Measurements from ENCODE around the gene UNC80.

Gene UNC80, protein sequence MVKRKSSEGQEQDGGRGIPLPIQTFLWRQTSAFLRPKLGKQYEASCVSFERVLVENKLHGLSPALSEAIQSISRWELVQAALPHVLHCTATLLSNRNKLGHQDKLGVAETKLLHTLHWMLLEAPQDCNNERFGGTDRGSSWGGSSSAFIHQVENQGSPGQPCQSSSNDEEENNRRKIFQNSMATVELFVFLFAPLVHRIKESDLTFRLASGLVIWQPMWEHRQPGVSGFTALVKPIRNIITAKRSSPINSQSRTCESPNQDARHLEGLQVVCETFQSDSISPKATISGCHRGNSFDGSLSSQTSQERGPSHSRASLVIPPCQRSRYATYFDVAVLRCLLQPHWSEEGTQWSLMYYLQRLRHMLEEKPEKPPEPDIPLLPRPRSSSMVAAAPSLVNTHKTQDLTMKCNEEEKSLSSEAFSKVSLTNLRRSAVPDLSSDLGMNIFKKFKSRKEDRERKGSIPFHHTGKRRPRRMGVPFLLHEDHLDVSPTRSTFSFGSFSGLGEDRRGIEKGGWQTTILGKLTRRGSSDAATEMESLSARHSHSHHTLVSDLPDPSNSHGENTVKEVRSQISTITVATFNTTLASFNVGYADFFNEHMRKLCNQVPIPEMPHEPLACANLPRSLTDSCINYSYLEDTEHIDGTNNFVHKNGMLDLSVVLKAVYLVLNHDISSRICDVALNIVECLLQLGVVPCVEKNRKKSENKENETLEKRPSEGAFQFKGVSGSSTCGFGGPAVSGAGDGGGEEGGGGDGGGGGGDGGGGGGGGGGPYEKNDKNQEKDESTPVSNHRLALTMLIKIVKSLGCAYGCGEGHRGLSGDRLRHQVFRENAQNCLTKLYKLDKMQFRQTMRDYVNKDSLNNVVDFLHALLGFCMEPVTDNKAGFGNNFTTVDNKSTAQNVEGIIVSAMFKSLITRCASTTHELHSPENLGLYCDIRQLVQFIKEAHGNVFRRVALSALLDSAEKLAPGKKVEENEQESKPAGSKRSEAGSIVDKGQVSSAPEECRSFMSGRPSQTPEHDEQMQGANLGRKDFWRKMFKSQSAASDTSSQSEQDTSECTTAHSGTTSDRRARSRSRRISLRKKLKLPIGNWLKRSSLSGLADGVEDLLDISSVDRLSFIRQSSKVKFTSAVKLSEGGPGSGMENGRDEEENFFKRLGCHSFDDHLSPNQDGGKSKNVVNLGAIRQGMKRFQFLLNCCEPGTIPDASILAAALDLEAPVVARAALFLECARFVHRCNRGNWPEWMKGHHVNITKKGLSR (N-terminal part only)

DNA sequence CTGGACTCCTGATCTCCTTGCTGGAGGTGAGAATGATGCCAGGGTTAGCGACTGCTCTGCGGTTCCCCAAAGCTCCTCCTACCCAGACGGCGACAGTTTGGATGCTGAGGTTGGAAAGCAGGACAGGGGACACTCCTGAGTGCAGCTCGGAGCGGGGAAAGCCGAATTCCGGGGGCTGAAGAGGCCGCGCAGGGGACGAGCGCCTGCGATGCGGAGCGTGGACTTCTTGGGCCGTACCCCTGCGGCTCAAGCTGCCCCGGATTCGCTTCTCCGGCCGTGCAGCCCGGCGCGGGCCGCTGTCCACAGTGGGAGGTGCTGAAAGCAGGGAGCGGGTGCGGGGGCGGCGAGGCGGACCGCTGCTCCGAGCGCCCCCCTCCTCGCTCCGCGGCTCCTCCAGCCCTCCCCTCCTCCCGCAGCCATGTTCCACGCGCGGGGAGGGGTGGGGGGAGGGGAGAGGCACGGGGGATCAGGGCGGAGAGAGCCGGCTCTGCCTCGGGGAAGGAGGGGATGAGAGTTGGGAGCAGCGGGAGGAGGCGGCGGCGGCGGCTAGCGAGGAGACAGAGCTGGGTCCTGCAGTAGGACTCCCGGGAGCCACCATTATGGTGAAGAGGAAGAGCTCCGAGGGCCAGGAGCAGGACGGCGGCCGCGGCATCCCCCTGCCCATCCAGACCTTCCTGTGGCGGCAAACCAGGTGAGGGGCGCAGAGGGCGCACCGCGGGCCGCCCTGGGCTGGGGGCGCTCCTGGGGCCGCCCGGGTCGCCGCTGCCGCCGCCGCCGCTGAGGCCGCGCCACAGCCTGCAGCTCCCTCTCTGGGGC lies at the start of gene UNC80:
Gene UNC80 (plus strand): TSS at position 359 of the 816 bp plus-strand sequence. CDS start 241 bp downstream, at position 600.
- H3K4me1 ChIP-seq (ENCODE audit: control insufficient read depth in 1 of 2, insufficient read depth in 2 of 2, low read length in 2 of 2): no peaks in the 10 kb centered on the region
- no peak within 1 kb of the TSS for H3K27ac ChIP-seq (ENCODE audit: low read length)
- H3K4me3 ChIP-seq (ENCODE audit: low read depth in 1 of 2, low read length in 2 of 2): peak within 1 kb of the TSS; percentile 19 to 49
- H3K36me3 ChIP-seq (ENCODE audit: control insufficient read depth in 1 of 2, insufficient read depth in 2 of 2, low read length in 2 of 2): no peaks in the 10 kb centered on the region
- H3K27me3 ChIP-seq (ENCODE audit: low read depth, low read length): no peaks in the 10 kb centered on the region
- no peaks in the 10 kb centered on the region for H3K9me3 ChIP-seq (ENCODE audit: control insufficient read depth in 1 of 2, low read length in 2 of 2)

DNA sequence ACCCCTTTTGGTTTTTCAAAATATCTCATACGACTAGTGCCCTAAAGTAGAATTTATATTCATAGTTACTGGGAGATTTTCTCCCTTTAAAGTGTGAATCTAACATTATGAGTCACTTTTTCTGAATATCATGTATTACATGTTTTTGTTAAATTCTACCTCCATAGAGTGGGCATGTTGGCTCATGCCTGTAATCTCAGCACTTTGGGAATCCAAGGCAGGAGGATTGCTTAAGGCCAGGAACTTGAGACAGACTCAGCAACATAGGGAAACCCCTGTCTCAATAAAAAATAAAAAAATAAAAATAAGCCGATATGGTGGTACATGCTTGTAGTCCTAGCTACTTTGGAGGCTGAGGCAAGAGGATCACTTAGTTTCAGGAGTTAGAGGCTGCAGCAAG lies 45.3 kb upstream of the UNC80 start:
- H3K36me3 ChIP-seq (ENCODE audit: control insufficient read depth in 1 of 2, insufficient read depth in 2 of 2, low read length in 2 of 2): no peaks in the 10 kb centered on the region
- no peaks in the 10 kb centered on the region for H3K4me1 ChIP-seq (ENCODE audit: control insufficient read depth in 1 of 2, insufficient read depth in 2 of 2, low read length in 2 of 2)
- H3K27ac ChIP-seq (ENCODE audit: low read length): no peak overlapping the region
- H3K27me3 ChIP-seq (ENCODE audit: low read depth, low read length): no peaks in the 10 kb centered on the region
- no peak overlapping the region for H3K4me3 ChIP-seq (ENCODE audit: low read depth in 1 of 2, low read length in 2 of 2)
- no peaks in the 10 kb centered on the region for H3K9me3 ChIP-seq (ENCODE audit: control insufficient read depth in 1 of 2, low read length in 2 of 2)

DNA sequence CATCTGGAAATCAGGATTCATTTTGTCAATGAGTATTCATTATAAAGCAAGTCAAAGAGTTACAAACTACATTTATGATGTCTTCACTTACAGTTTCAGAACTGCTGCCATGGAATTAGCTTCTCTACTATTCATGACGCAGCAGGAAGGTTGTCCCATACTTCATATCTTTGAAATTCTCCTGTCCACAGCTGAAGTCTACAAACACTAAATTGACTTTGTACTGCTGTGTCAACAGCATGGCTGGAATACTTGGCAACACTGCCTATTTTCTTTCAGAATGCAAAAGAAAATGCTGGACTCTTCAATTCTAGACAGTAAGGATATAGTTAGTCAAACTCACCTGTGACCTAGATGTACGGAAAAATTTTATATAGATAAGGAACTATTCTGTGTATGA lies 44.6 kb upstream of the UNC80 start:
- no peaks in the 10 kb centered on the region for H3K36me3 ChIP-seq (ENCODE audit: control insufficient read depth in 1 of 2, insufficient read depth in 2 of 2, low read length in 2 of 2)
- H3K9me3 ChIP-seq (ENCODE audit: control insufficient read depth in 1 of 2, low read length in 2 of 2): no peaks in the 10 kb centered on the region
- H3K27ac ChIP-seq (ENCODE audit: low read length): no peak overlapping the region
- no peaks in the 10 kb centered on the region for H3K4me1 ChIP-seq (ENCODE audit: control insufficient read depth in 1 of 2, insufficient read depth in 2 of 2, low read length in 2 of 2)
- H3K4me3 ChIP-seq (ENCODE audit: low read depth in 1 of 2, low read length in 2 of 2): no peak overlapping the region
- no peaks in the 10 kb centered on the region for H3K27me3 ChIP-seq (ENCODE audit: low read depth, low read length)

DNA sequence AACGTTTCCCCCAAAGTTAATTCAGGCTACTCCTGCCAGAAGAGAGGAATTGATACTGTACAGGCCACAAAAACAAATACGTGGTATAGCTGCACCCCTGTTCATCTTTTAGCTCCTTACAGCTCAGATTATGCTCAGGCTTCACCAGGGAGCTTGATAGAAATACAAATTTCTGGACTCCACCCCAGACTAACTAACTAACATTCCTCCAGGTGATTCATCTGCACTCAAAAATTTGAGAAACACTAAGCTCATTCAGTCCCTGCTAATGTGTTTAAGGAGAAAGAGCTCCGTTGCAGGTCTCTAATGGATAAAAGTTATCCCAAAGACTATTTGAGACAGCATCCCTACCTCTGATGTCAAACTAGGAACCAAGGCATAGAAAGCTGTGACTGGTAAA lies 36.8 kb upstream of the UNC80 start:
- Histone ChIP-seq H3K9me3 (ENCODE audit: control insufficient read depth in 1 of 2, low read length in 2 of 2) (no peaks in the 10 kb centered on the region), H3K27me3 (ENCODE audit: low read depth, low read length) (no peaks in the 10 kb centered on the region), H3K4me1 (ENCODE audit: control insufficient read depth in 1 of 2, insufficient read depth in 2 of 2, low read length in 2 of 2) (no peaks in the 10 kb centered on the region), H3K4me3 (ENCODE audit: low read depth in 1 of 2, low read length in 2 of 2) (no peak overlapping the region), H3K36me3 (ENCODE audit: control insufficient read depth in 1 of 2, insufficient read depth in 2 of 2, low read length in 2 of 2) (no peaks in the 10 kb centered on the region), H3K27ac (ENCODE audit: low read length) (no peak overlapping the region)

DNA sequence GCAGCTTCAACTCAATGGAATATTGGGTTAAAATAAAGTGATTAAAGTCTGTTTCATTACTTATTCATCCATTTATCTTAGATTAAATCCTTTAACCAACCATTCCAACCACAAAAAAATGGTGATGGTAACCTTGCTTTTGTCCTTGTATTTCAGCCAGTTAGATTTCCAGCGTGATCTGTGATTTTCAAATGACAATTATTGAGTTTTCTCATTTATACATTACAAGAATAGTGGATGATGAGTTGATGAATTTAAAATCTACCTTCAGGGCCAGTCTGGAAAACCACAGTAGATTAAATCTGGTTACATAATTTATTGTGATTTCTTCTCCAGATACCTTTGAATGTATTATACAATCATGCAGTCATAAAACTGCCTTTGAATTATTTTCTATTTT lies 29.7 kb upstream of the UNC80 start:
- no peaks in the 10 kb centered on the region for H3K36me3 ChIP-seq (ENCODE audit: control insufficient read depth in 1 of 2, insufficient read depth in 2 of 2, low read length in 2 of 2)
- no peak overlapping the region for H3K27ac ChIP-seq (ENCODE audit: low read length)
- no peak overlapping the region for H3K4me3 ChIP-seq (ENCODE audit: low read depth in 1 of 2, low read length in 2 of 2)
- H3K9me3 ChIP-seq (ENCODE audit: control insufficient read depth in 1 of 2, low read length in 2 of 2): no peaks in the 10 kb centered on the region
- H3K4me1 ChIP-seq (ENCODE audit: control insufficient read depth in 1 of 2, insufficient read depth in 2 of 2, low read length in 2 of 2): no peaks in the 10 kb centered on the region
- no peaks in the 10 kb centered on the region for H3K27me3 ChIP-seq (ENCODE audit: low read depth, low read length)

DNA sequence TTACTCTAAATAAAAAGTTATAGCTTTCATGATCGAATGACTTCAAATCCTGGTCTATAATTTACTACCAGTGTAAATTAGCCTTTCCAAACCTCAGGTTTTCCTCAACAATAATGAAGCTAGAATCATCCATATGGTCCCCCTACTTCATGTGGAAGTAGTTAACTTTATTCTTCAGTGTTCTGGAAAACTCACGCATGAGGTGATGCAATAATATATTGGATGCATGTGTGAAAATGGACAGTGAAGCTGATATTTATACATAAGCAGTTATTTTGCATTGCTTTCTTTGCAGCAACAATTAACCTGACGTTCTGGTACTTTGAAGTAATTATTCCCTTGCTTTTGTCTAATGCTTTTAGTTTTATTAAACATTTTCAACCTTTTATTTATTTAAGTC lies 18.6 kb upstream of the UNC80 start:
- H3K9me3 ChIP-seq (ENCODE audit: control insufficient read depth in 1 of 2, low read length in 2 of 2): no peaks in the 10 kb centered on the region
- no peaks in the 10 kb centered on the region for H3K27me3 ChIP-seq (ENCODE audit: low read depth, low read length)
- H3K27ac ChIP-seq (ENCODE audit: low read length): no peak overlapping the region
- no peaks in the 10 kb centered on the region for H3K36me3 ChIP-seq (ENCODE audit: control insufficient read depth in 1 of 2, insufficient read depth in 2 of 2, low read length in 2 of 2)
- no peak overlapping the region for H3K4me3 ChIP-seq (ENCODE audit: low read depth in 1 of 2, low read length in 2 of 2)
- no peaks in the 10 kb centered on the region for H3K4me1 ChIP-seq (ENCODE audit: control insufficient read depth in 1 of 2, insufficient read depth in 2 of 2, low read length in 2 of 2)

DNA sequence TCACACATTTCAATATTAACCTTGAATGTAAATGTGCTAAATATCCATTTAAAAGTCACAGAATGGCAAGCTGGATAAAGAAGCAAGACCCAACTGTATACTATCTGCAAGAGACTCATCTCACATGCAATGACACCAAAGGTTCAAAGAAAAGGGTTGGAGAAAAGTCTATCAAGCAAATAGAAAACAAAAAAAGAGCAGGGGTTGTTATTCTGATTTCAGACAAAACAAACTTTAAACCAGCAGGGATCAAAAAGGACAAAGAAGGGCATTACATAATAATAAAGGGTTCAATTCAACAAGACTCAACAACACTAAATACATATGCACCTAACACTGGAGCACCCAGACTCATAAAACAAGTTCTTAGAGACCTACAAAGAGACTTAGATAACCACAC lies 14.5 kb upstream of the UNC80 start:
- Histone ChIP-seq H3K4me3 (ENCODE audit: low read depth in 1 of 2, low read length in 2 of 2) (no peak overlapping the region), H3K9me3 (ENCODE audit: control insufficient read depth in 1 of 2, low read length in 2 of 2) (no peaks in the 10 kb centered on the region), H3K4me1 (ENCODE audit: control insufficient read depth in 1 of 2, insufficient read depth in 2 of 2, low read length in 2 of 2) (no peaks in the 10 kb centered on the region), H3K27me3 (ENCODE audit: low read depth, low read length) (no peaks in the 10 kb centered on the region), H3K36me3 (ENCODE audit: control insufficient read depth in 1 of 2, insufficient read depth in 2 of 2, low read length in 2 of 2) (no peaks in the 10 kb centered on the region), H3K27ac (ENCODE audit: low read length) (no peak overlapping the region)

DNA sequence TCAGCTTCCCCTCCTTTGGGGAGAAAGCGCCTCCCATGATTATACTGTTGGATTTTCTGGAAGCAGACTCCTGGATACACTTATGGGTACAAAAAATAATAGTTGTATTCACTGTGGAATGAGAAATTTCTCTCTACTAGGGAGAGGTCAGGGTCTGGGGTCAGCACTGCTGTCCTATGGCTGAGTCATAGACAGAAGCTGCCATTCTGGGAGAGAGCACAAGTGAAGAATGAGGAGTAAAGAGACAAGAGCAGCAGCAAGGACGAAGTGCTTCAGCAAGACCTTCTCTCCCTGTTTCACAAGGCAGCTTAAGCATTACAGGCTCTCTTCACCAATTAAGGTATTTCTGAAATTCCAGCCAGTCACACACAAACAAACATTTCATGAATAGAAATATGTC lies 10.1 kb upstream of the UNC80 start:
- H3K27me3 ChIP-seq (ENCODE audit: low read depth, low read length): no peaks in the 10 kb centered on the region

DNA sequence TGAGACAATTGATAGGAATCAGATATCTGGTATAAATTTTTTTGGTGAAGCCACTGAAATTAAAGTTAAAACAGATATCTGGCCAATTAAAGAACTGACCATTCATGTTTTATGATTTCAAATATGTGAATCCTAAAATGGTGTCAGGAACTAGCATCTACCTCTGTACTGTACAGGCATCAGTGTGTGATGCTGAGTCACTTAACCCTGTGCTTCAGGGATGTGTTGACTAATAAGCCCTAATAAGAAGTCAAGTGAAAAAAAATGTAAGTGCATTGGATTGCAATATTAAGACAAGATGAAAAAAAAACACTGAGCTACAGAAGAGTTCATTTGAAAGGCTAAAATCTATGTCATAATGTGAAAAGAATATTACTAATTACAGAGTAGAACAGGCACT lies 9.1 kb upstream of the UNC80 start:
- Histone ChIP-seq H3K36me3 (ENCODE audit: control insufficient read depth in 1 of 2, insufficient read depth in 2 of 2, low read length in 2 of 2) (no peaks in the 10 kb centered on the region), H3K27me3 (ENCODE audit: low read depth, low read length) (no peaks in the 10 kb centered on the region), H3K9me3 (ENCODE audit: control insufficient read depth in 1 of 2, low read length in 2 of 2) (no peaks in the 10 kb centered on the region), H3K4me1 (ENCODE audit: control insufficient read depth in 1 of 2, insufficient read depth in 2 of 2, low read length in 2 of 2) (no peaks in the 10 kb centered on the region), H3K27ac (ENCODE audit: low read length) (no peak overlapping the region), H3K4me3 (ENCODE audit: low read depth in 1 of 2, low read length in 2 of 2) (no peak overlapping the region)

More for the DNA sequence above, 10.1 kb upstream of the UNC80 start:
- no peak overlapping the region for H3K27ac ChIP-seq (ENCODE audit: low read length)
- H3K4me3 ChIP-seq (ENCODE audit: low read depth in 1 of 2, low read length in 2 of 2): no peak overlapping the region
- H3K36me3 ChIP-seq (ENCODE audit: control insufficient read depth in 1 of 2, insufficient read depth in 2 of 2, low read length in 2 of 2): no peaks in the 10 kb centered on the region
- no peaks in the 10 kb centered on the region for H3K4me1 ChIP-seq (ENCODE audit: control insufficient read depth in 1 of 2, insufficient read depth in 2 of 2, low read length in 2 of 2)
- H3K9me3 ChIP-seq (ENCODE audit: control insufficient read depth in 1 of 2, low read length in 2 of 2): no peaks in the 10 kb centered on the region

DNA sequence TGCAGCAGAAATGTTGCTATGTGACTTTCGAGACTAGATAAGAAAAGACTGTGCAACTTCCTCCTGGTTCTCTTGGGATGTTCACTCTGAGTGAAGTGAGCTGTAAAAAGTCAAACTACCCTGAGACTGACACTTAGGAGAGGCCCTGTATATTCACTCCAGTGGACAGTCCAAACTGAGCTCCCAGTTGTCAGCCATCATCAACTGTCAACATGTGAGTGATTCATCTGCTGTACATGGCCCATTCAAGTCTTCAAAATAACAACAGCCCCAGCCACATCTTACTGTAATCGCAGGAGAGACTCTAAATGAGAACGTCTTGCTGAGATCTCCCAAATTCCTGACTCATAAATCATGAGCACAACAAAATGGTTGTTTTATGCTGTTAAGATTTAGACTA lies 8.5 kb upstream of the UNC80 start:
- H3K9me3 ChIP-seq (ENCODE audit: control insufficient read depth in 1 of 2, low read length in 2 of 2): no peaks in the 10 kb centered on the region
- H3K4me3 ChIP-seq (ENCODE audit: low read depth in 1 of 2, low read length in 2 of 2): no peak overlapping the region
- no peaks in the 10 kb centered on the region for H3K4me1 ChIP-seq (ENCODE audit: control insufficient read depth in 1 of 2, insufficient read depth in 2 of 2, low read length in 2 of 2)
- no peaks in the 10 kb centered on the region for H3K36me3 ChIP-seq (ENCODE audit: control insufficient read depth in 1 of 2, insufficient read depth in 2 of 2, low read length in 2 of 2)
- no peaks in the 10 kb centered on the region for H3K27me3 ChIP-seq (ENCODE audit: low read depth, low read length)
- no peak overlapping the region for H3K27ac ChIP-seq (ENCODE audit: low read length)
